Cerebellar nuclear complex (tissue), 1 donor: ENCODE data around the gene SLAMF6.
"Not testable (repeated sequence)": the region's sequence is repeated elsewhere in the genome, so short reads cannot be mapped to it uniquely, and the experiment has no call there.

Source experiments
- DNase-seq, 2 experiments: peaks; one replicate each; lab custom pipeline; 2025; lab: John Stamatoyannopoulos, UW

Gene SLAMF6

DNA sequence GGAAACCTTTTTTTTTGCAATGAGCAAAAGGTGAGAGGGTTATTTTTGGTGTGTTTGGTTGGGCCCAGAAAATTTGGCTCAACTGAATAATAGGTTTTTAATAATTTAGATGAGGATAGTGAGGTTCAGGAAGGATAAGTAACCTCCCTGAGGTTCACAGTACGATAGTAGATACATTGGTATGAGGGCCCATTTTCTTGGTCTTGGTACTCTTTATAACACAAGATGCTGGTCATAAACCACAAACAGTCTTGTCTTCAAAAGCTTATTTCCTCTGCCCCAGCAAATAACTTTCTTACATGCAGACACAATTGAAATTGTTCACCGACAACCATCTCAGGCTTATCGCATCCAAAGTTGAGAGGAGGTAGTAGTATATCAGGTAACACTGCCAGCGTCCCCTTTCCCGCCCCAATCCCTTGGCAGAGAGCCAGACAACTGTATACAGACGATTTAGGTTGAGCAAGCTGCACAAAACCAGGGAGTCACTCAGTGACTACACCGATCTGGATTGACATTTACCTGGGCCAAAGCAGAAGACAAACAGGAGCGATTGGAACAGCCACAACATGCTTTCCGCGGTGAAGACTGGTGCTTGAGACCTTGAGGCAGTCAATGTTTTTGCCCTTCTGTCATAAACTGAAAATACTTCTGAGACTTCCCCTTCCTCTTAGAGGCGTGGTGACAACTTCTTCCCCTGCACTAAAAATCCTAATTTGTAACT is at the start of gene SLAMF6:
Gene SLAMF6 (minus strand): TSS at position 634 of the 724 bp plus-strand sequence. CDS start 63 bp downstream, at position 571.
- DNase-seq, result no peak

DNA sequence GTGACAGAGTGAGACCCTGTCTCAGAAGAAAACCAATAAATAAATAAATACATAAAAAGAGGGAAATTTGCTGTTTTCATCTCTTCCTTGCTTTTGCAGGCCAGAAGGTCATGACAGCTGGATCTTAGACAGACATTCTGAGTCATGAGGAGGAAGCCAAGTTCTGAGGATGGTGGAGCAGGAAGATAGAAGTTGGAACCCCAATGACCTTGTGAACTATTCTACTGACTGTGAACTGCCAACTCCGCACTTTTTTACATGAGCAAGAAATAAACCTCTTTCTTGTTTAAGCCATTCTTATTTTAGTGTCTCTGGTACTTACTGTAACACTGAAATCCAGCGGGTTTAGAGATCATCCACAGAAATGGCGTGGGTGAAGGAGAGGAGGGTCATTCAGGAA is 47.8 kb upstream of the SLAMF6 start:
- DNase-seq, result no peak

DNA sequence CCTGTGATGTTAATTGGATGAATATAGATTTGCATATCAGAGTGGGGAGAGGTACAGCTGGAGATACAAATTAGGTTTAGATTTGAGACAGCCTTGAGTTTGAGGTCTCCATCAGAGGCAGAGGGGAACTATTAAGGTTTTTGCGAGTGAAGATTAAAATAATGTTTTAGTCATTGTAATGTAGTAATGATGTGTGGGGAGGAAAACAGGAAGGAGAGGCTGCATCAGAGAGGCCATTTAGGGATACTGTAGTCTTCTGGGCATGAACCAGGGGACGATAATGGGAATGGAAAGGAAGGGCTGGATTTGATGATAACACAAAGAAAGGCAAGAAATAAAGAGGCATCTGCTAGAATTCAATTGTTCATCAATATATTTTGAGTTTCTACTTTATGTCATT is 46.8 kb upstream of the SLAMF6 start:
- no peak for DNase-seq

DNA sequence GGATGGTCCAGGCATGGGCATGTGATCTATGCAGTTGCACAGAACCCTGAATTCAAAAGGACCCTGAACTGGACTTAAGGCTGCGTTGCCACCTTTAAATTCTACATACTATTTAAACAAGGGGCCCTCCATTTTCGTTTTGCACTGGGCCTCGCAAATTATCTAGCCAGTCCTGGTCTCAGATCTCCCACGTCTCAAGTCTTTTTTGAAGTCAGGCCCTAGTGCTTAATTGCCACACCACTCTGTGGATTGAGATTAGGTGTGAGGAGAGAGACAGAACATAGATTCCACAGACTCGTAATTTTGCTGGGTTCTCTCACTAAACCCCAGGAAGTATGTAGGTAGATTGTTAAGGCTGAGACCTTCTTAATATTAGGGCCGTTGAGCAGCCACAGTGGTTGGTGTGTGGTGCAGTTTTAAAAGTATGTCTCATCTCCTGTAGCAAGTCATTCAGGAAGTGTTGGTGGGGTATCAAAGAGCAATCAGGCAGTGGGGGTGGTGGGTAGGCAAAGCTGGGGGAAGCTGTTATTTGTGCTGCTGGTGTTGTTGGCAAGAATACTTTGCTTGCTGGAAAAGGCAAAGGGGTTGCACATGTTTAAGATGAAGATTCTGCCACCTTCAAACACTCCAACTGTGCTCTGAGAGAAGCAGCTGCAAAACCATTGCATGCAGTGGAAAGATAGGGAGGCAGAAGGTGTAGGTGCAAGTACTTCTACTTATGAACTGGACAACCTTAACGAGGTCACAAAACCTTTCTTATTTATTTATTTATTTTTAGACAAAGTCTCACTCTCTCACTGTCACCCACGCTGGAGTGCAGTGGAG is 45.0 kb upstream of the SLAMF6 start:
- no peak for DNase-seq

DNA sequence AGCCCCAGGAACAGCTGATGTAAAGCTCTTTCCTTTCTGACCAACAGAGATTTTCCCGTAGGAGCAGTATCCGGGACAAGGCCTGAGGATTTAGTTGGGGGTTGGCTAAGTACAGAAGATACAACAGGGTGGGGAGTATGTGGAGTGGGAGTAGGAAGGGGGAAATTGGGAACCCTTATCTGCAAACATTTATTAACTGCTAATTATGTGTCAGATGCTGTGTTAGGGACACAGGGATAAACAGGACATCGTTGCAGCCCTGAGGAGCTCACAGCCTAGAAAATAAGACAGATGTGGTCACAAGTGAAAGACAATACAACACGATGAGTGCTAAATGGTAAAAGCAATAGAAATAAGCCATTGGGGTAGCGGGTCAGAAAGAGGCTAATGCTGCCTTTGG is 44.3 kb upstream of the SLAMF6 start:
- DNase-seq, result no peak

DNA sequence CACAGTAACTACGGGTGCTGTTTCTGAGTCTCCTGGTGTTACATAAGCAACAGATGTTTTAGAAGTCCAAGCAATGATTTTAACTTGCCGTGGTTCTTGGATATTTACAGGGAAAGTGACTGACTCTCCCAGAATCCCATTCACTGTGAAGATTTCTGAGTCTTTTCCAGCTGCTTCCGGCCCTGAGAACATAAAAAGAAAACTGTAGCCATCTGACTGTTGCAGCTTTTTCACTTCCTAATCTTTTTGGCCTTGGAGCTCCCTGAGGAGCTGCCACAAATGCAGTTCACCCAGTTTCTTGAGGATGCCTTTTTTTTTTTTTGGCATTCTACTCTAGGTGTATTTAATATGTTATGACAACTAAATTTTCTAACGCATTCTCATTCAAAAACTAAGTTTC is 42.5 kb upstream of the SLAMF6 start:
- DNase-seq, result no peak

DNA sequence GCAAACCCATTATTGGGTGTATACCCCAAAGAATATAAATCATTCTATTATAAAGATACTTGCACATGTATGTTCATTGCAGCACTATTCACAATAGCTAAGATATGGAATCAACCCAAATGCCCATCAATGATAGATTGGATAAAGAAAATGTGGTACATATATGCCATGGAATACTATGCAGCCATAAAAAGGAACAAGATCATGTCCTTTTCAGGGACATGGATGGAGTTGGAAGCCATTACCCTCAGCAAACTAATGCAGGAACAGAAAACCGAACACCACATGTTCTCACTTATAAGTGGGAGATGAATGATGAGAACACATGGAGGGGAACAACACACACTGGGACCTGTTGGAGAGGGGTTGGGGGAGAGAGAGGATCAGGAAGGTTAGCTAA is 40.2 kb upstream of the SLAMF6 start:
- DNase-seq, result not testable (repeated sequence)

DNA sequence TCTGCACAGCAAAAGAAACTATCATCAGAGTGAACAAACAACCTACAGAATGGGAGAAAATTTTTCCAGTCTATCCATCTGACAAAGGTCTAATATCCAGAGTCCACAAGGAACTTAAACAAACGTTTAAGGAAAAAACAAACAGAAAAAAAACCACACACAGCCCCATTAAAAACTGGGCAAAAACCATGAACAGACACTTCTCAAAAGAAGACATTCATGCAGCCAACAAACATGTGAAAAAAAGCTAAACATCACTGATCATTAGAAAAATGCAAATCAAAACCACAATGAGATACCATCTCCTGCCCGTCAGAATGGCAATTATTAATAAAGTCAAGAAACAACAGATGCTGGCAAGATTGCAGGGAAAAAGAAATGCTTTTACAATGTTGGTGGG is 39.7 kb upstream of the SLAMF6 start:
- not testable (repeated sequence) for DNase-seq

DNA sequence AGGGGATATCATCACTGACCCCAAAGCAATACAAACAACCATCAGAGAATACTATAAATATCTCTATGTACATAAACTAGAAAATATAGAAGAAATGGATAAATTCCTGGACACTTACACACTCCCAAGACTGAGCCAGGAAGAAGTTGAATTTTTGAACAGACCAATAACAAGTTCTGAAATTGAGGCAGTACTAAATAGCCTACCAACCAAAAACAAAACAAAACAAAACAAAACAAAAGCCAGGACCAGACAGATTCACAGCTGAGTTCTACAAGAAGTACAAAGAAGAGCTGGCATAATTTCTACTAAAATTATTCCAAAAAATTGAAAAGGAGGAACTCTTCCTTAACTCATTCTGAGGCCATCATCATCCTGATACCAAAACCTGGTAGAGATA is 37.8 kb upstream of the SLAMF6 start:
- DNase-seq, result no peak

DNA sequence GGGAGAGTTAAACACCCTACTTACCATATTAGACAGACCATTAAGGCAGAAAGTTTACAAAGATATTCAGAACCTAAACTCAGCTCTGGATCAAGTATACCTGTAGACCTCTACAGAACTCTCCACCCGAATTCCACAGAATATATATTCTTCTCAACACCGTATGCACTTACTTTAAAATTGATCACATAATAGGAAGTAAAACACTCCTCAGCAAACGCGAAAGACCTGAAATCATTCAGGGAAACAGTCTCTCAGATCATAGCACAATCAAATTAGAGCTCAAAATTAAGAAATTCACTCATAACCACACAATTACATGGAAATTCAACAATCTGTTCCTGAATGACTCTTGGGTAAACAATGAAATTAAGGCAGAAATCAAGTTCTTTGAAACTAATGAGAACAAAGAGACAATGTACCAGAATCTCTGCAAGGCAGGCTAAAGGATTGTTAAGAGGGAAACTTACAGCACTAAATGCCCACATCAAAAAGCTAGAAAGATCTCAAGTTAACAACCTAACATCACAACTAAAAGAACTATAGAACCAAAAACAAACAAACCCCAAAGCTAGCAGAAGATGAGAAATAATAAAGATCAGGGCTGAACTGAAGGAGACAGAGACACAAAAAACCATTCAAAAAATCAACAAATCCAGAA is 37.1 kb upstream of the SLAMF6 start:
- no peak for DNase-seq

DNA sequence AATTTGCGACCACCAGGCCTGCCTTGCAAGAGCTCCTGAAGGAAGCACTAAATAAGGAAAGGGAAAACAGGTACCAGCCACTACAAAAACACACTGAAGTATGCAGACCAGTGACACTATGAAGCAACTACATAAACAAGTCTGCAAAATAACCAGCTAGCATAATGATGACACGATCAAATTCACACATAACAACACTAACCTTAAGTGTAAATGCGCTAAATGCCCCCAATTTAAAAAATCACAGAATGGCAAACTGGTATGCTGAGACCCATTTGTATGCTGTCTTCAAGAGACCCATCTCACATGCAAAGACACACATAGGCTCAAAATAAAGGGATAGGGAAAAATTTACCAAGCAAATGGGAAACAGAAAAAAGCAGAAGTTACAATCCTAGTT is 36.4 kb upstream of the SLAMF6 start:
- not testable (repeated sequence) for DNase-seq

DNA sequence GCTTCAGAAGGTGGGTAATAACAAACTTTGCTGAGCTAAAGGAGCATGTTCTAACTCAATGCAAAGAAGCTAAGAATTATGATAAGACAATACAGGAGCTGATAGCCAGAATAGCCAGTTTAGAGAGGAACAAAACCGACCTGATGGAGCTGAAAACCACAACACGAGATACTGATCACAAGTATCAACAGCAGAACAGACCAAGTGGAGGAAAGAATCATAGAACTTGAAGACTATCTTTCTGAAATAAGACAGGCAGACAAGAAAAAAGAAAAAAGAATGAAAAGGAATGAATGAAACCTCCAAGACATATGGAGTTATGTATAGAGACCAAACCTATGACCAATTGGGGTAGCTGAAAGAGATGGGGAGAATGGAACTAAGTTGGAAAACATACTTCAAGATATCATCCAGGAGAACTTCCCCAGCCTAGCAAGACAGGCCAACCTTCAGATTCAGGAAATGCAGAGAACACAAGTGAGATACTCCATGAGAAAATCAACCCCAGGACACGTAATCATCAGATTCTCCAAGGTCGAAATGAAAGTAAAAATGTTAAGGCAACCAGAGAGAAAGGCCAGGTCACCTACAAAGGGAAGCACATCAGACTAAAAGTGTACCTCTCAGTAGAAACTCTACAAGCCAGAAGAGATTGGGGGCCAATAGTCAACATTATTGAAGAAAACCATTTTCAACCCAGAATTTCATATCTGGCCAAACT is 35.8 kb upstream of the SLAMF6 start:
- no peak for DNase-seq

DNA sequence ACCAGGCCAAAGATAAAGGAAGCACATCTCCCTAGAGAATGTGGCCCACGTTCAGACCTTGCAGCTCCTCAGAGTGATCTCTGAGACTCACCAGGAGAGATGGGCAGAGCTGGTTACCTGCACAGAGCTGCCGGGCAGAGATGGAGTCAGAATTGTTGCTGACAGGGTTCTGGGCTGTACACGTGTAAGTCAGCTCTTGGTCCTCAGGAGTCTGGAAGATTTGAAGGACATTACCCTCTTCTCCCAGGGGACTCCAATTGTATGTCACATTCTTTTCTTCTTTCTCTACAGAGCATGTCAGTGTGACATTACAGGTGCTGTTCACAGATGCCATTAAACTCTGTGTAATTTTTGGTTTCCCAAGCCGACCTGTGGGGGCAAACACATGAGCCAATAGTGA is 30.7 kb upstream of the SLAMF6 start:
- DNase-seq, result no peak

DNA sequence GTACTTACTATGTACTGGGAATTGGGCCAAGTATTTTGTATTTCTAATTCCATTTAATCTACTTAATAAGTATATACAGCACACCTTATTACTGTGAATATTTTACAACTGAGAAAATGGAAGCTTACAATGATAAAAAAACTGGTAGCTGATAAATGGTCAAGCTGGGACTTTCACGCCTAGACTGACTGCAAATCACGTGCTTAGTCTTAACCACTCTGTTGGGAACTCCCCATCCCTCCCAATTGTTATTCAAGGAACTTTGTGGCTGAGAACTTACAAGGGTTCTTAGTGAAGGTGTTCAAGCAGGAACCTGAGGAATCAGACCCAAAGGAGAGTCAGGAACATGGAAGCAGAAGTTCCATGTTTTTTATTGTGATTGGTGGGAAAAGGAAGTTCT is 29.4 kb upstream of the SLAMF6 start:
- no peak for DNase-seq

DNA sequence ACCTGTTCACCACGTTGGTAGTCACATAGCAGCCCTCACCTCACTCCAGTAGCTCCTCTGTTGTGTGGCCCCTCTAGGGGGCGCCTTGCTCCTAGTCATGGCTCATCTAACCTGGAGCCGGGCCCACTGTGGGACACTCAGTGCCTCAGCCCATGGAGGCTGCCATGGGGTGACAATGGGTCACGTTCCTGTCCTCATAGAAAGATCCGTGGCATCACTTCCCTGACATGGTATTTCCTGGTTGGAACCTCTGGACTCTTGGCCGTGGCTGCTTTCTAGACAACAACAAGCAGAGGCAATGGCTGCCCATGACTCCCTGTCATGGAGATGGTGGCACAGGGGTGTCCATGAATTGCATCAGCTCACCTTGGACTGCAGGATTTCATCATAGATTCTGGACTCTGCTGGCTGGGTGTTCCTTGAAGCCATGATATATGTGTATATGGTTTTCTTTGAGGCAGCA is 27.5 kb upstream of the SLAMF6 start:
- DNase-seq, result no peak

DNA sequence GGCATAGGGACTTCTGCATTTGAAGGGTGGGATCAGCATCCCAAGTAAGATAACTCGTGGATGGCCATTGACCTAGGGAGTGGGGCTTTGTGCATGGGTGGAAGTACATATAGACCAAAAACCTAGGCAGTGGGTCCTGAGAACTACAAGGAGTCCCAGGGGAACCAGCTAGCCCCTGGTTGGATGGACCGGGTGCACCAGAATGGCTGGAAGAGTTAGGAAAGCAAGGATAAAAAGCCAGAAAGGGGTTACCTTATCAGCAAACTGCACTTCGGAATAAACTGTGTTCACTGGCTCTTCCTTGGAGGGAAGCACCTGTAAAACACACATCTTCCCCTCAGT is 26.6 kb upstream of the SLAMF6 start:
- DNase-seq, result no peak

DNA sequence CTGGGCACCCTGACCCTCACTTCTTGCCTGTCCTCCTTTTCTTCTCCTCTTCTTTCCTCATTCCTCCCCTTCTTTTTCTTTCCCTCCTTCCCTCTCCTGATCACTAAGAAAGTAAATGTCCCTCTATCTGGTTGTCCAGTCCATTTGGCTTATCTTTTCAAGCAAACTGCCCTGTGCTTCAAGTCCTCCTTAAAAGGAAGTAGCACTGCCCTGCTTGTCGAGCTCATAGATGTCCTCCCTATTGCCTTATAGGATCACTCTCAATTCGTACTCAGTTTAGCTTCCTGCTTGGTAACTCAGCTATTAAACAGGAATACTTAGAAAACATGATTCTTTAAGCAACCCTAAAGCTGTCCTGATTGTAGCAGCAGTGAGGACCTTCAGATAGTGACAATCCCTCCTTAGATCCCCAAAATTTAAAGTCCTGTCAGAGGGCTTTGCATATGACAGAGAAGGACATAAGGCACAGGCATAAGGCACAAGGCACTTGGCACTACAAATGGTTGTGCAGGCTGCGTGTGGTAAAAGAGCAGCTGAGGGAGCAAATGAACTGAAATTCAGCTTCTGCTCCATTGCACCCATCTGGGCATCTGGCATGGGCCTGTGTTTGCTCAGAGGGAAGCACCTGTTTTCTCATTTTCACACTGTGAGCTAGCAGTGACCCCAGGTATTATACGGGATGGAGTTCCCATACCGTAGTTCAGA is 26.1 kb upstream of the SLAMF6 start:
- peak; percentile 66 to 95 for DNase-seq

DNA sequence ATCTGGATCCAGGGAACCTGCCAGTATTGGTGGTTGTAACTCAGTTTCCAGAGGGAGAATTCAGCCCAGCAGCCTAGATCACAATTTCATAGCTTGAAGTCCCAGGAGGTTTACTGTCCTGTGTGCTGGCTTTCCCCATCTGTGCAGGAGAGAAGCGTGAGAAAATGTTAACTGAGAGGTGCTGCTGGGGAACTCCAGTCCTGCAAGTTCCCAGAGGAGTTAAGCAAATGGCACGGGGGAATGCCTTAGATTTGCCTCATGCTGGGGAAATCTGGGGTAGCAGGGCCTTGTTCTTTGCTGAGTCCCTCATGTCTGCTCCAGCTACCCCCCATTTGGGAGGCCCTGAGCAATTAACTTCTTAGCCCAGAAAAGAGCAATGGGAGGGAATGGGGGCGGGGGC is 25.1 kb upstream of the SLAMF6 start:
- no peak for DNase-seq

DNA sequence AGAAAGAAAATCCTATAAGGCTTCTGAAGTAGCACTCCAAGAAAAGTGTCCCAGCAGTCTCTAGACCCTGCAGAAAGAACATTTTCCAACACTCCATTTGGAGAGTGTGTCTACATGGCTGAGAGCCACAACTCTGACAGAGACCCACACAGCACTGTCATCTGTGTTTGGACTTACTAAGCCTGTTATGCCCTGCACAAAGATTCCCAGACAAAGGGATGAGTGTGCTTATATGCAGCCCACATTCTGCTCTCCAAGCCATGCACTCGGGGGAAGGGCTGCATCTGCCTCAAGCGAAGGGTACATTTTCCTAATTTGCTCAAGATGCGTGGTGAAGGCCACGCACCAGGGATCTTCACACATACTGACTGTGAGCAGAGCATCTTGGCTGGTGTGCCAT is 24.4 kb upstream of the SLAMF6 start:
- peak in 1 of 2 experiments; percentile 27 for DNase-seq

DNA sequence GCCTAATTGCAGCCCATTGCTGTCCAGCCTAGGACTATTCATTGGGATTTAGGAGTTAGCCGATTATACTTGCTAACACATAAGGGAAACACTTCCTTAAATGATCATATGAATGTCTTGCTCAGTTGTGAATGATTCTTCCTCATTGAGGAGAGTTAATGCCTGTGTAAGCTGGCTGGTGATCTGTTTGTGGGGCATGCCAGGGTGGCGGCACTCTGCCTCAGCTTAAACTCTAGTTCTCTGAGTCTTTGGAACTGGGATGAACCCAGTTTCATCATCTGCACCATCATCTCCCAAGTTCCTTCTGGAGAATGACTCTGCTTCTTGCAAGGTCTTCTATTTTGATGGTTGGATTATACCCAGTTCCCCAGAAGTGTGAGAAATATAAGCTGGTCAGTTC is 23.9 kb upstream of the SLAMF6 start:
- DNase-seq, result no peak

DNA sequence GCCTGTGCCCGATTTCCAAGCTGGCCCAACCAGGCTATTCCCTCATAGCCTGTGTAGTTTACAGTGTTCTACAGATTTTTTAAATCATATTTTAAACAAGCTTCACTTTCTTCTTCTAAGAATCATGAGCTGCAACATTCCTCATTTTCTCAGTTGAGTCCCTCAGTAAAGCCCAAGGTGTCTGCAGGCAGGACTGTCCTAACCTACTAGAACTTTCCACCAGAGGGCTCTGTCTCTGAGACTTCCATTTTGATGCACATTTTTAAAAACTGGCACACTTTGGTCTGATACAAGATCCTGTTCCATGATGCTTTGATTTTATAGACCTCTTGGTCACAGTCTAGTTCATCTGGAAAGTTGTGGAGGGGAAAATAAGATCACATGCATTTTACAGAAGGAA is 21.6 kb upstream of the SLAMF6 start:
- peak in 1 of 2 experiments; percentile 10 for DNase-seq
